Astrocyte (in vitro differentiated cells and primary cell): Measurements from ENCODE around the gene SCRN3.

Source experiments
- EZH2 ChIP-seq: IDR thresholded peaks from 2 replicates; pipeline ENCODE4 v1.6.1; 2012; ENCODE audit warnings: mild to moderate bottlenecking, low read length, inconsistent platforms; ENCODE audit not compliant: insufficient read depth
- TF ChIP-seq, protein P1 (sequence below): IDR thresholded peaks from 2 replicates; pipeline ENCODE4 v1.5.1; 2011; ENCODE audit warnings: low read depth, mild to moderate bottlenecking, inconsistent platforms, low read length, moderate library complexity; ENCODE audit not compliant: insufficient read depth

DNA sequence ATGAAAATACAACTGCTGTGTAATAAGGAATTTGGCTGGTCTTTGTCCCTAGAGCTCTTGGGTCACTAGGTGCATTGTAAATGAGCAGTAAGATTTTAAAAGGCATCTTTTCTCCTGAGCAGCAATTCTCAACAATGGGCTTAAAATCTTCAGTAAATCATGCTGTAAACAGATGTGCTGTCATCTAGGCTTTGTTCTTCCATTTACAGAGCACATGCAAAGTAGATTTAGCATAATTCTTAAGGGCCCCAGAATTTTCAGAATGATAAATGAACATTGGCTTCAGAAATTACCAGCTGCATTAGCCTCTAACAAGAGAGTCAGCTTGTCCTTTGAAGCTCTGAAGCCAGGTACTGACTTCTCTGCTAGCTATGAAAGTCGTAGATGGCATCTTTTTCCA lies 26.8 kb upstream of the SCRN3 start:
- TF ChIP-seq, protein P1, sequence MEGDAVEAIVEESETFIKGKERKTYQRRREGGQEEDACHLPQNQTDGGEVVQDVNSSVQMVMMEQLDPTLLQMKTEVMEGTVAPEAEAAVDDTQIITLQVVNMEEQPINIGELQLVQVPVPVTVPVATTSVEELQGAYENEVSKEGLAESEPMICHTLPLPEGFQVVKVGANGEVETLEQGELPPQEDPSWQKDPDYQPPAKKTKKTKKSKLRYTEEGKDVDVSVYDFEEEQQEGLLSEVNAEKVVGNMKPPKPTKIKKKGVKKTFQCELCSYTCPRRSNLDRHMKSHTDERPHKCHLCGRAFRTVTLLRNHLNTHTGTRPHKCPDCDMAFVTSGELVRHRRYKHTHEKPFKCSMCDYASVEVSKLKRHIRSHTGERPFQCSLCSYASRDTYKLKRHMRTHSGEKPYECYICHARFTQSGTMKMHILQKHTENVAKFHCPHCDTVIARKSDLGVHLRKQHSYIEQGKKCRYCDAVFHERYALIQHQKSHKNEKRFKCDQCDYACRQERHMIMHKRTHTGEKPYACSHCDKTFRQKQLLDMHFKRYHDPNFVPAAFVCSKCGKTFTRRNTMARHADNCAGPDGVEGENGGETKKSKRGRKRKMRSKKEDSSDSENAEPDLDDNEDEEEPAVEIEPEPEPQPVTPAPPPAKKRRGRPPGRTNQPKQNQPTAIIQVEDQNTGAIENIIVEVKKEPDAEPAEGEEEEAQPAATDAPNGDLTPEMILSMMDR = no peak
- TF ChIP-seq EZH2 = no peak
